K562 treated with DMSO at 1 percent for 24 hours (cell line): ENCODE data around the gene HSD11B1. TPM values are rescaled to one million over a fixed set of nuclear protein-coding genes. Genes with fewer than 3 reads are reported as not detected.

Experiments used
- total RNA-seq: library from RNA; unstranded; fragments of 300-600 nt; gene quantifications from 2 replicates; pipeline ENCODE4 v1.2.3, GENCODE V29; 2022; ENCODE audit warnings: low read depth; ENCODE audit not compliant: insufficient read depth

HSD11B1 gene
- total RNA-seq: 1.4 and 1.7 TPM in 2 replicates

DNA sequence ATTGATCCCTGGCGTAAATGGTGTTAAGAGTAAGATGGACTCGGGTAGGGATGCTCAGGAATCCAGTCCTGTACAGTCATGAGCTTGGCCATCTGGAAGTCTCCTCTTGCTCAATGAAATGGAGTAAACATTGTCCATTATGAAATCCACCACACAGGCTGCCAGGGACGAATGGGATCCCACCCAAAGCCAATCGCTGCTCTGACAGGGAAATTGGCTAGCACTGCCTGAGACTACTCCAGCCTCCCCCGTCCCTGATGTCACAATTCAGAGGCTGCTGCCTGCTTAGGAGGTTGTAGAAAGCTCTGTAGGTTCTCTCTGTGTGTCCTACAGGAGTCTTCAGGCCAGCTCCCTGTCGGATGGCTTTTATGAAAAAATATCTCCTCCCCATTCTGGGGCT is at the start of gene HSD11B1:
HSD11B1 (plus strand) TSS at position 263 of the 400 bp plus-strand sequence; CDS start at position 360, 97 bp downstream.

DNA sequence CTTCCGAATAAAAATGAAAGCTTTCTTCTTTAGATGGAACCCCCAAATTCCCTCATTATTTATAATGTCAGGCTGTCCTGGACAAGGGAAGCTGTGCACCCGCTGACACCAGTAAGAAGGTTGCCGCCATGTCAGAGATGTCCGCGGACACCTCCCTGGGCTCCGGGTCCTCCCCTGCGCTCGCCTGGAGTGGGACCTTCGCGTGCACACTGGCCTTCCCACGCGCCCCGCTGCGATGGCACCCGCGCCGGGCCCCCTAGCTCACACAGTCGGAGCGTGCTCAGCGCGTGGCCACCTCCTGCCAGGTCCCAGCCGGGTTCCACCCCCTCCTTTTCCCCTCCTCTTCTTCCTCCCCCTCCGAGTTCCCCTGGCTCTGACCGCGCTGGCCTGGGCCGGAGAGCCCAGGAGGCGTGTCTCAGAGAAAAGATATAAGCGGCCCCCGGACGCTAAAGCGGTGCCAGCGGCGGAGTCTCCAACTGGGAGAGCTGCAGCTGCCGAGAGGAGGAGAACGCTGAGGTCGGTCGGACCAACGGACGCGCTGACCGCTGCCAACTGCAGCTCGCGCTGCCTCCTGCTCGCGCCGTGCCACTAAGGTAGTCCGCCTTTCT is 29.6 kb upstream of the HSD11B1 start, which contains the start of gene G0S2:
G0S2 (plus strand) TSS at position 456 of the 608 bp plus-strand sequence. CDS start 273 bp downstream, outside the sequence.

DNA sequence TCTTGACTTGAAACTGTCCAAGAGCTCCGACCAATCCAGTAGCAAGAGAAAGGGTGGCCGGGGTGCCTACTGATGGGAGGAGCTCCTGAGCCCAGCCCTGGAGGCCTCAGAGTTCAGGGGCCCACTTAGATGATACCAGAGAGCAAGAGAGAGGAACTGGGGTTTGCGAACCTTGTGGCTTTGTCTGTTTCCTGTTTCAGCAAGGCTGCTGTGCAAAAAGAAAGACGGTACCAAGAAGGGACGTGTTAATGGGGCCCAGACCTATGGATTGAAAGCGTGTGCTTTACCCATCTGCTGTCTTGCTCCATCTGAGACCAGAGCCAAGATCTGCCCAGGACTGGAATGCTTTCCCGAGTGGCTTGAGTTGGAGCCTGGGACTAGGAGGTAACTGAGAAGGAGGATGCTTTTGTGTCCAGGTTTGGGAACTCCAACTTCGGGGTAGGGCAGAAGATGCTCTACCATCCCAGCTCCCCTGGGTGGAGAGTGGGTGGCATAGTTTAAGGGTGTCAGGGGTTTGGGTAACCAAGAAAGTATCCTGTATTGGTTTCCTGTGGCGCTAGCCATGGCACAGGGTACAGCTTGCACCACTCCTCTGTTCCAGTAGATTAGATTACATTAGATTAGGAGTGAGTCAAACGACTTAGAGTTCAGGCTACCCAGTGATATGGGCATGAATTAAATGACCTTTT is 51.4 kb downstream of the HSD11B1 start, which contains the start of gene TRAF3IP3:
TRAF3IP3 (plus strand) TSS at position 128 of the 689 bp plus-strand sequence. CDS start 3,987 bp downstream, outside the sequence.

Other genes starting within 250 kb of the HSD11B1 start
- gene CAMK1G, start 121.1 kb upstream of the HSD11B1 start, total RNA-seq: not detected in 2 replicates
- 10.5 and 12.1 TPM in 2 replicates for gene LAMB3, start 52.4 kb upstream of the HSD11B1 start, total RNA-seq
- 481 and 506 TPM in 2 replicates for gene G0S2, start 29.4 kb upstream of the HSD11B1 start, total RNA-seq
- 0.97 TPM in 1 of 2 replicates, not detected in the other for gene TRAF3IP3, start 51.2 kb downstream of the HSD11B1 start, total RNA-seq
- gene C1orf74, start 79.7 kb downstream of the HSD11B1 start, total RNA-seq: 2.5 and 2.9 TPM in 2 replicates
- 0.85 and 1.1 TPM in 2 replicates for gene IRF6, start 101.3 kb downstream of the HSD11B1 start, total RNA-seq
- gene UTP25, start 123.1 kb downstream of the HSD11B1 start, total RNA-seq: 2.5 and 2.6 TPM in 2 replicates
- gene SYT14, start 233.4 kb downstream of the HSD11B1 start, total RNA-seq: not detected in 2 replicates